ENCODE data around the gene SMYD3. TPM values are rescaled to one million over a fixed set of nuclear protein-coding genes. Genes with fewer than 3 reads are reported as not detected.

Gene SMYD3
- total and polyA plus RNA-seq, 10 of the 15 experiments (the other 5 are each of a cell fraction or from before 2014, with no cell fraction given), result 18.3 to 54.0 (median 24.8) TPM

DNA sequence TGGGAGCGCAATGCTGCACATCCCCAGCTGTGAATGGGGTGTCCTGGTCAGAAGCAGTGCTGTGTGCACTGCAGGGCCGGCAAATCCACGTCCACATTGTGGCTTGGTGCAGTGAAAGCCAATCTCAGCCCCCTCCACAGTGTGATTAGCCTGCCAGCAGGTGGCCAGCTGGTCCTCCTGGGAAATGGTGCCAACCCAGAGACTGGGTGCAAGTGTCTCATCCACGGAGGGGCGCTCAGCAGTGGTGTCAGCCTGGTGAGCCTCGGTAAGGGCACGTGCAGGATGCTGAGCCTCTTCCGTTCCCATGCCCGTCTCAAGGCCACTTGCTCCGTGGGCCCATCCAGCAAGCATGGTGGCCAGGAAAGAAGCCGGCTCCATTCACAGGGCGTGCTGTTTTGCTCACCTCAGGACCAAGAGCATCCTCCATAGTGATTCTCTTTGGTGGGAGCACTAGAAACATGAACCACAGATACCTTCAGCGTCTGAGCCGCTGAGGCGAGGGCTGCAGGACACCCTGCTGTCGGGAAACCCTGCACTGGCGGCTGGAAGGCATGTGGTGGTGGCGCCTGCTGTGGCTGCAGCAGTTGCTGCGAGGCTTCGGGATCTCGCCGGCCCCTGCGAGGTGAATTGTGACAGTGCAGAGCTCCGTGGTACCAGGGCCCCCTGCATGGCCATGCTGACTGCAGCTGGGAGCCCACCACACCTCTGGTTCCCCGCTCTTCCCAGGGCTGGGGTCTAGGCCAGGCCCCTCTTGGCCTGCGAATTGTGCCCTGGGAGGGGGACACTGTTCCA, 2.0 kb upstream of the SMYD3 start:
- FAIRE-seq (no peak), ATAC-seq (no peak), DNase-seq (ENCODE audit: low read depth, low spot score) (no peak)
- H3K36me3 ChIP-seq (ENCODE audit: control insufficient read depth in 2 of 2, insufficient read depth in 2 of 2, low read length in 1 of 2), result no peaks in the 10 kb centered on the region
- H3K4me3 ChIP-seq, result no peak overlapping the region
- peaks cover 9% of the 10 kb centered on the region for H3K79me2 ChIP-seq (ENCODE audit: control insufficient read depth, insufficient read depth, low read length)
- no peak overlapping the region for H3K4me2 ChIP-seq (ENCODE audit: control insufficient read depth, insufficient read depth)
- RAD21 ChIA-PET (ENCODE audit: unreplicated experiment), result no interaction called here
- H2AFZ ChIP-seq (ENCODE audit: control insufficient read depth, low read depth, low read length), result no peak overlapping the region
- no peaks in the 10 kb centered on the region for H4K20me1 ChIP-seq (ENCODE audit: control insufficient read depth, insufficient read depth)
- POLR2A ChIA-PET, result no interaction called here
- intact Hi-C loops (cut with micrococcal nuclease; ENCODE audit: unreplicated experiment), result no loop called here
- no TSS peak for BruUV-seq (replicated peaks)
- in situ Hi-C loops (cut with MboI), result no loop called here
- peaks cover 4% of the 10 kb centered on the region; the same call in 1 of the 2 replicates for H3K4me1 ChIP-seq (ENCODE audit: control insufficient read depth, insufficient read depth, low read length)
- CTCF ChIA-PET, result interaction anchor here (1.1 to 1.4 kb wide), 2 partner anchors 11 to 180 kb away, joined by 3 to 4 read pairs; no protein-coding TSS in a partner anchor
- no peaks in the 10 kb centered on the region; the same call in 2 of the 3 replicates for H3K9me3 ChIP-seq (replicated peaks; ENCODE audit: control insufficient read depth, insufficient read depth, low read length)
- no peaks in the 10 kb centered on the region for H3K27me3 ChIP-seq (replicated peaks in 1 of 2; ENCODE audit: control insufficient read depth in 2 of 2, insufficient read depth in 2 of 2, low read length in 1 of 2)
- H3K9ac ChIP-seq (ENCODE audit: control insufficient read depth, insufficient read depth, low read length), result no peak overlapping the region
- H3K27ac ChIP-seq (ENCODE audit: control insufficient read depth, insufficient read depth), result no peak overlapping the region
- WGBS (ENCODE audit: insufficient coverage, insufficient replicate concordance, low lambda C conversion rate, missing lambda C conversion rate), result 87% methylated on average over 25 of the region's 26 CpGs
- SMC1A ChIA-PET (ENCODE audit: uncharacterized antibody, unreplicated experiment), result no interaction called here
- TF ChIP-seq MEF2B (IDR thresholded peaks at IDR 0.05; ENCODE audit: partially characterized antibody, poor library complexity, severe bottlenecking) (no peak), NFYB (IDR thresholded peaks at IDR 0.05; ENCODE audit: insufficient read depth, low read depth, low read length) (no peak), NBN (IDR thresholded peaks at IDR 0.05) (no peak), YY1 (IDR thresholded peaks at IDR 0.05; ENCODE audit: low read depth, low read length) (no peak), ZBED1 (IDR thresholded peaks at IDR 0.05; ENCODE audit: borderline replicate concordance) (no peak), ZNF207 (IDR thresholded peaks at IDR 0.05; ENCODE audit: borderline replicate concordance) (no peak), HDAC2 (IDR thresholded peaks at IDR 0.05) (no peak), TAF1 (IDR thresholded peaks at IDR 0.05; ENCODE audit: borderline replicate concordance, low read depth, low read length) (no peak), STAT3 (IDR thresholded peaks at IDR 0.05; ENCODE audit: low read depth, low read length) (no peak), IRF4 (IDR thresholded peaks at IDR 0.05; ENCODE audit: low read depth, low read length) (no peak), POLR2AphosphoS2 (IDR thresholded peaks at IDR 0.05; ENCODE audit: low read depth, low read length) (no peak)
- TF ChIP-seq, protein P1, sequence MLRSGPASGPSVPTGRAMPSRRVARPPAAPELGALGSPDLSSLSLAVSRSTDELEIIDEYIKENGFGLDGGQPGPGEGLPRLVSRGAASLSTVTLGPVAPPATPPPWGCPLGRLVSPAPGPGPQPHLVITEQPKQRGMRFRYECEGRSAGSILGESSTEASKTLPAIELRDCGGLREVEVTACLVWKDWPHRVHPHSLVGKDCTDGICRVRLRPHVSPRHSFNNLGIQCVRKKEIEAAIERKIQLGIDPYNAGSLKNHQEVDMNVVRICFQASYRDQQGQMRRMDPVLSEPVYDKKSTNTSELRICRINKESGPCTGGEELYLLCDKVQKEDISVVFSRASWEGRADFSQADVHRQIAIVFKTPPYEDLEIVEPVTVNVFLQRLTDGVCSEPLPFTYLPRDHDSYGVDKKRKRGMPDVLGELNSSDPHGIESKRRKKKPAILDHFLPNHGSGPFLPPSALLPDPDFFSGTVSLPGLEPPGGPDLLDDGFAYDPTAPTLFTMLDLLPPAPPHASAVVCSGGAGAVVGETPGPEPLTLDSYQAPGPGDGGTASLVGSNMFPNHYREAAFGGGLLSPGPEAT (IDR thresholded peaks at IDR 0.05; ENCODE audit: low read depth), result no peak
- TF ChIP-seq, protein P2, sequence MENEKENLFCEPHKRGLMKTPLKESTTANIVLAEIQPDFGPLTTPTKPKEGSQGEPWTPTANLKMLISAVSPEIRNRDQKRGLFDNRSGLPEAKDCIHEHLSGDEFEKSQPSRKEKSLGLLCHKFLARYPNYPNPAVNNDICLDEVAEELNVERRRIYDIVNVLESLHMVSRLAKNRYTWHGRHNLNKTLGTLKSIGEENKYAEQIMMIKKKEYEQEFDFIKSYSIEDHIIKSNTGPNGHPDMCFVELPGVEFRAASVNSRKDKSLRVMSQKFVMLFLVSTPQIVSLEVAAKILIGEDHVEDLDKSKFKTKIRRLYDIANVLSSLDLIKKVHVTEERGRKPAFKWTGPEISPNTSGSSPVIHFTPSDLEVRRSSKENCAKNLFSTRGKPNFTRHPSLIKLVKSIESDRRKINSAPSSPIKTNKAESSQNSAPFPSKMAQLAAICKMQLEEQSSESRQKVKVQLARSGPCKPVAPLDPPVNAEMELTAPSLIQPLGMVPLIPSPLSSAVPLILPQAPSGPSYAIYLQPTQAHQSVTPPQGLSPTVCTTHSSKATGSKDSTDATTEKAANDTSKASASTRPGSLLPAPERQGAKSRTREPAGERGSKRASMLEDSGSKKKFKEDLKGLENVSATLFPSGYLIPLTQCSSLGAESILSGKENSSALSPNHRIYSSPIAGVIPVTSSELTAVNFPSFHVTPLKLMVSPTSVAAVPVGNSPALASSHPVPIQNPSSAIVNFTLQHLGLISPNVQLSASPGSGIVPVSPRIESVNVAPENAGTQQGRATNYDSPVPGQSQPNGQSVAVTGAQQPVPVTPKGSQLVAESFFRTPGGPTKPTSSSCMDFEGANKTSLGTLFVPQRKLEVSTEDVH (IDR thresholded peaks at IDR 0.05; ENCODE audit: low read depth, partially characterized antibody), result no peak
- TF ChIP-seq, protein P3, sequence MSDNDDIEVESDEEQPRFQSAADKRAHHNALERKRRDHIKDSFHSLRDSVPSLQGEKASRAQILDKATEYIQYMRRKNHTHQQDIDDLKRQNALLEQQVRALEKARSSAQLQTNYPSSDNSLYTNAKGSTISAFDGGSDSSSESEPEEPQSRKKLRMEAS (IDR thresholded peaks at IDR 0.05; ENCODE audit: low read depth, low read length), result no peak
- TF ChIP-seq, protein P4, sequence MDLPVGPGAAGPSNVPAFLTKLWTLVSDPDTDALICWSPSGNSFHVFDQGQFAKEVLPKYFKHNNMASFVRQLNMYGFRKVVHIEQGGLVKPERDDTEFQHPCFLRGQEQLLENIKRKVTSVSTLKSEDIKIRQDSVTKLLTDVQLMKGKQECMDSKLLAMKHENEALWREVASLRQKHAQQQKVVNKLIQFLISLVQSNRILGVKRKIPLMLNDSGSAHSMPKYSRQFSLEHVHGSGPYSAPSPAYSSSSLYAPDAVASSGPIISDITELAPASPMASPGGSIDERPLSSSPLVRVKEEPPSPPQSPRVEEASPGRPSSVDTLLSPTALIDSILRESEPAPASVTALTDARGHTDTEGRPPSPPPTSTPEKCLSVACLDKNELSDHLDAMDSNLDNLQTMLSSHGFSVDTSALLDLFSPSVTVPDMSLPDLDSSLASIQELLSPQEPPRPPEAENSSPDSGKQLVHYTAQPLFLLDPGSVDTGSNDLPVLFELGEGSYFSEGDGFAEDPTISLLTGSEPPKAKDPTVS (IDR thresholded peaks at IDR 0.05; ENCODE audit: low read depth, low read length), result no peak
